DMS53 (cell line): ENCODE results near the gene SAPCD1.

ENCODE experiments used
- DNase-seq: peaks from one replicate; lab custom pipeline; 2025; lab: John Stamatoyannopoulos, UW

The SAPCD1 gene

DNA sequence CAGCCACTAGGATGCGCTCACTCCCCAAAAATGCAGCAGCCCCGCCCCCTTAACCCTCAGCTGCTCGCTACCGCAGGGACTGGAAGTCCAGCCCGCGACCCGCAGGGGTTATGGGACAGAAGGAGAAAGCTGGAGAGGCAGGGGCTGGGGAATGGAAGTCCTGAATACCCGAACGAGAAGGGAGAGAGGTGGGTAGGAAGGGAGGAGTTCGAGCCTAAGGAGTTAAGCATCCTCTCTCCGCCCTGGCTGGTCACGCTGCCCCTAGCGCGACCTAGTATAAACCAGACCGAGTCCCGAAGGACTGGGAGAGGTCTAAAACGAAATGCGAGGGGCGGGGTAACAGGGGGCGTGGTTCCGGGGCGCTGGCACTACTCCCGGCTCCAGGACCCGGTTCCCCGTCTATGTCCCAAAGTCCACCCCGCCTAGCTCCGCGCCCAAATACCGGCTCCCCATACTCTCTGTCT, 32.9 kb upstream of the SAPCD1 start:
- peak; percentile 94 for DNase-seq

GRCh38 chr6:31729979-31730630, 32.4 kb upstream of the SAPCD1 start:
- peak; percentile 74 for DNase-seq

DNA sequence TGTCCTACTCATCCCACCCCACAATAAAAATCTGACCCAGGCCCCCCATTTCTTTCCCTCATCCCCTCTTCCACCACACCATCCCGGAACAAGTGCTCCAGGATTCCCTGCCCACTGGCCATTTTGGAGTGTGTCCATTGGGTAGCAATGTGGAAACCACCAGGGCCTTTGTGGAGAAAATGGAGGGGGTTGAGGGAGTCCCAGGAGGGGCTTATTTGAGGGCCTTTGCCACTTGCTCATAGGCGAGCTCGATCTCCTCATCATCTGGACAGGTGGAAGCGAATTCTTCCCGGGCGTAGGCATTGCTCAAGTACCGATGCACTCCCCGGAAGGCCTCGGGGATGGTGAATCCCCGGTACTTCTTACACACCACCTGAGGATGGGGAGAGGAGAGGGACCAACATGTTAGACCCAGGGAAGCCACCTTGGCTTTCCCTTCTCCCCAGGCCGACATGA, 31.8 kb upstream of the SAPCD1 start:
- DNase-seq, result peak; percentile 37

DNA sequence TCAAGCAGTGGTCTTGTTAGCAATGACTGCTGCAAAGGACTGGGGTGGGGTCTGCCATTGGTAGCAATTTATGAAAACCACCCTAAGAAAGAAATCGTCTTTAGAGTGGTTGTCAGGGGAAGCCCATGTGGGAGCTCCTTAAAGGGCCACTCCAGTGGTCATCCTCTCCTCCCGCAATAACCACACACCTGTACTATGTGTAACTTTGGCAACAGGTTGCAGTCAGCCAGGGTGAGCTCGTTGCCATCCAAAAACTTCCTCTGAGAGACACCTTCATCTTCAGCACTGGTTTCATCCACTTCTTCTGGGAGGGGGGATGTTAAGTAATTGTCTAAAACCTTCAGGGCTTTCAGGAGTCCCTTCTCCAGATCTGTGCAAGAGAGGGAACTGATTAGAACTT, 30.4 kb upstream of the SAPCD1 start:
- no peak for DNase-seq

- DNase-seq, result no peak
These were observed 28.7 kb upstream of the SAPCD1 start for GRCh38 chr6:31733734-31734133.

GRCh38 chr6:31734247-31734820, 28.1 kb upstream of the SAPCD1 start:
- no peak for DNase-seq

DNA sequence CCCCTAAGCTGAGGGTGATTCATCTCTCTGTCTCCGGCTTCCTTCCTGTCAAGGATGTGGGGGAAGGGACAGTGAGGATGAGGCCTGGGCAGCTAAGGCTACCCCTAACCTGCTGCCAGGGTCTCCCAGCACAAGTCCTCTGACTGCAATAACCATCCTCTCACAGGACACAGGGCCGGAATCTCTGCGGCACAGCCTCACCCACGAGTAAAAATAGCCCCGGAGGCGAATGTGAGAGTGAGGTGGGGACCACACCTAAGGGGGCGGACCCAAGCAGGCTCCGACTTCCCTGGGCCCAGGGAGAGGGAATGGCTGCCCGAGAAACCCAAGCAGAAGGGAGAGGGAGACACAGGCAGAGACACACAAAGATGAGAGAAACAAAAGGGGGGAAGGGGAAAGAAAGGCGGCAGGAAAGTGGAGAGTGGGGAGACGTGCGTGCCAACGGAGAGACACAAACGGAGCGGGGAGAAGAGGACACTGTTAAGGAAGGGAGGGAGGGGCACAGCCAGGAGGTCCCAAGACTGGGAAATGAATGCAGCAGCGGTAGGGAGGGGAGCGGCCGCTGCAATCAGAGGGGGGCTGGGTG, 27.5 kb upstream of the SAPCD1 start:
- DNase-seq, result peak; percentile 87

- DNase-seq, result peak; percentile 96
These were observed 26.3 kb upstream of the SAPCD1 start, which contains the start of gene CLIC1 for GRCh38 chr6:31736021-31736767. TSS of gene CLIC1 (minus strand) at chr6:31736530. CDS start at chr6:31736300, 230 bp downstream.

DNA sequence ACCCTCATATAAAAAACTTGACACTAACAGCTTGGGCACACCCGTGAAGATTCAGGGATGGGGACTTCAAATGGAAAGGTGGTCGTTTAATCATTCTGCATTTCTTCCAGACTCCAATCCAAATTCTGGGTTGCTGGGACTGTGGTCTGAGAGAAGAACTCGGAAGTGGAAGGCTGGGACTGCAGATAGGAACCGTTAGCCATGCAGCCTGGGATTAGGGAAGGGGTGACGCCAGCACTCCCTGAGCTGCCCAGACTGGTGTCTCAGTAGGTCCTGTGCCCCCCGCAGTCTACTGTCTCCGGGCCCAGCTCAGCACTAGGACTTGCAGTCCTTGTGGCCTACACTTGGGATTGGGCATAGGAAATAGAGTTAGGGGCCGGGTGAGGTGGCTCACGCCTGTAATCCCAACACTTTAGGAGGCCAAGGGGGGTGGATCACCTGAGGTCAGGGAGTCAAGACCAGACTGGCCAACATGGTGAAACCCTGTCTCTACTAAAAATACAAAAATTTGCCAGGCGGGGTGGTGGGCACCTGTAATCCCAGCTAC, 25.6 kb upstream of the SAPCD1 start:
- DNase-seq, result peak; percentile 61

DNA sequence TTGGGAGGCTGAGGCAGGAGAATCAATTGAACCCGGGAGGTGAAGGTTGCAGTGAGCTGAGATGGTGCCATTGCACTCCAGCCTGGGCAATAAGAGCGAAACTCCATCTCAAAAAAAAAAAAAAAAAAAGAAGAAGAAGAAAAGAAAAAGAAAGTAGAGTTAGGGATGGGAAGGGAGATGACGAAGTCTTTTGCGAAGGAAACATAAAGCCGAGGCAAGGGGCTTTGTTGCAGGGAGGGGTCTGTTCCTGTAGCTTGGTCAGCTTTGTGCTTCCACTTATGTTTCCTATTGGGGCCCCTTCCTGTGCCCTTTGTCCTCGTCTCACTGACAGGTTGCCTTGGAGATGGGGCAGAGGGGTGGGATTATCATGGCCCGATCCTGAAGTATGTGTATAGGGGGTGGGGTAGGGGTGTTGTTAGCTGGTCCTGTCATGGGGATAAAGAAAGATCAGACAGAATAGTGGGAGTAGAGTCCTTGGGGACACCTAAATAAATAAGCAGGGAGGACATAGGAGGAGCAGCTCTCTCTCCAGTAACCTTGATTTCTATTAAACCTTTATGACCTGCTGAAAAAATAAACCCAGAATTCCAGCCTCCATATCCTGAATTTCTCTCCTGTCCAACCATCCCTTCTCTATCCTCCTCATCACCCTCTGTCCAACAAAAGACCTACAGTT, 25.0 kb upstream of the SAPCD1 start:
- peak; percentile 97 for DNase-seq

- DNase-seq, result peak; percentile 99
These were observed 24.2 kb upstream of the SAPCD1 start for GRCh38 chr6:31737991-31738979.

GRCh38 chr6:31739639-31740396, 22.6 kb upstream of the SAPCD1 start, which contains the start of gene MSH5:
TSS of gene MSH5 (plus strand) at chr6:31740005. CDS start at chr6:31740467, 462 bp downstream.
- DNase-seq, result peak; percentile 100

- no peak for DNase-seq
These were observed 21.8 kb upstream of the SAPCD1 start for GRCh38 chr6:31740397-31741223.

DNA sequence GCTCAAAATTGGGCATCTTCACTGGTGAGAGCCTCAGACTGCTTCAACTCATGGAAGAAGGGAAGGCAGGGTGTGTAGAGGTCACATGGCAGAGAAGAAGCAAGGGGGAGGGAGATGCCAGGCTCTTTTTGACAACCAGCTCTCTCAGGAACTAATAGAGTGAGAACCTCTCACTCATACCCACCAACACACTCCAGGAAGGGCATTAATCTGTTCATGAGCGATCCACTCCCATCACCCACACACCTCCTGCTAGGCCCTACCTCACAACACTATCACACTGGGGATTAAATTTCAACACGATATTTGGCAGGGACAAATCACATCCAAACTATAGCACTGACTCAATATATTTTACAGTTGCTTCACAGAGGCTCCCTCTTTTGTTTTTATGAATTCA, 20.6 kb upstream of the SAPCD1 start:
- no peak for DNase-seq

DNA sequence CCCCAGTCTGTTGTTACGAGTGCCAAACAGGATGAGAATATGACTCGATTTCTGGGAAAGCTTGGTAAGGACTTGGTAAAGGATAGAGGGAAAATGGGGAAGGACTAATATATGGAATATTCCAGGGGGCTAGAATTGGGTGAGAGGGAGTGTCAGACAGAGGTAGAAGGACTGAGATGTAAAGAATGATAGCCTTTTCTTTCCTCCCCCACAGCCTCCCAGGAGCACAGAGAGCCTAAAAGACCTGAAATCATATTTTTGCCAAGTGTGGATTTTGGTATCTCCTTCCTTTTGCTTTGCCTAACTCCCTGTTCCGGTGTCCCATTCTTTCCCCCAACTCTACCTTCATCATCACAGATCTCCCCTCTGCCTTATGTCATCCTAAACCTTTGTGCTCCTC, 19.6 kb upstream of the SAPCD1 start:
- no peak for DNase-seq

DNA sequence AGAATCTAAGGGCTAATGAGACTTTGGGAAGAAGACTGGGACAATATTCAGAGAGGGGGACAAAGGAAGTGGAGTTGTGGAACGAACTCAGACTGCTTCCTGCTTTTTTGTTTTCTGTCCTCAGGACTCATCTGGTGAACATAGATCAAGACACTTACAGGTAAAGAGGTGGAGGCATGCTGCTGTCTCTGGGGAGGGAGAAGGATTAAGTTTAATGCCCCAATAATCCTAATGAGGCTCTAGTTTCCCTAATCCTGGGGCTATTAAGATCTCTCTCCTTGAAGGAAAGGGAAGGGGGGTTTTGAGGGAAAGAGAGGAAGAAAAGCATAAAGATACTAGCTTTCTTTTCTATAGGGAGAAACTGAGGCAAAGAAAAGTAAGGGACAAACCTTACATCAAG, 18.0 kb upstream of the SAPCD1 start:
- no peak for DNase-seq

DNA sequence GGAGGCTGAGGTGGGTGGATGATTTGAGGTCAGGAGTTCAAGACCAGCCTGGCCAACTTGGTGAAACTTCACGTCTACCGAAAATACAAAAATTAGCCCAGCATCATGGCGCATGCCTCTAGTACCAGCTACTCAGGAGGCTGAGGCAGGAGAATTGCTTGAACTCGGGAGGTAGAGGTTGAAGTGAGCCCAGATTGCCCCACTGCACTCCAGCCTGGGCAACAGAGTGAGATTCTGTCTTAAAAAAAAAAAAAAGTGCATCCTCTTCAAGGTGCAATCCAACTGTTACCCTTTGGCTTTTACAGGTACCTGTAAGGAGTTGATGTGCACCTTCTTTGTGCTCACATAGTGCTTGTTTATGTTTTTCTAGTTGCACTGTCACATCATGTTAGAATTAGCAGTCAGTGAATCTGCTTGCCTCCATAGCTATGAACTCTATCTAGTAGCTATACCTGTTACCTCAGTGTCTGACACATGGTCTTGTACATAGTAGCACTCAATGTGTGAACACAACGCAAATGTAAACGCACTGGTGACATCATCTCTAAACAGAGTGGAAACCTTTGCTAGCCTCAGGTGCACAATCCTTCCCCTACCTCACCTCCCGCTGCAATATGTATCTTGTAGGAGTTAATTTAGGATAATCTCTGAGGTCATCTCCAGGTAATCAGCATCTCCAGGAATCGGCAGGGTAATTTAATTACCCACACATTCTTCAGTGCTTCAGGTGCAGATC, 13.0 kb upstream of the SAPCD1 start:
- DNase-seq, result peak; percentile 81

GRCh38 chr6:31750411-31751022, 11.9 kb upstream of the SAPCD1 start:
- no peak for DNase-seq
